Osteocyte (in vitro differentiated cells): ENCODE measurements around the gene MYH9. TPM values are rescaled to one million over a fixed set of nuclear protein-coding genes. Genes with fewer than 3 reads are reported as not detected.

Experiments used
- DNase-seq: peaks from one replicate; pipeline ENCODE4 v3.0.0; 2021; ENCODE audit warnings: mixed read lengths; ENCODE audit not compliant: unreplicated experiment; ENCODE audit errors: extremely low spot score
- H3K27ac Mint-ChIP-seq: one replicate; pipeline ENCODE4 v1.8.0; 2021; ENCODE audit warnings: mild to moderate bottlenecking, mixed read lengths; ENCODE audit not compliant: unreplicated experiment
- H3K27me3 Mint-ChIP-seq: one replicate; pipeline ENCODE4 v1.8.0; 2021; ENCODE audit warnings: mixed read lengths; ENCODE audit not compliant: unreplicated experiment
- H3K36me3 Mint-ChIP-seq: one replicate; pipeline ENCODE4 v1.8.0; 2021; ENCODE audit warnings: mixed read lengths; ENCODE audit not compliant: unreplicated experiment
- H3K4me1 Mint-ChIP-seq: one replicate; pipeline ENCODE4 v1.8.0; 2021; ENCODE audit warnings: mixed read lengths; ENCODE audit not compliant: unreplicated experiment
- H3K4me3 Mint-ChIP-seq: one replicate; pipeline ENCODE4 v1.8.0; 2021; ENCODE audit warnings: mild to moderate bottlenecking, moderate library complexity, mixed read lengths; ENCODE audit not compliant: unreplicated experiment
- H3K9me3 Mint-ChIP-seq: one replicate; pipeline ENCODE4 v1.8.0; 2021; ENCODE audit warnings: mixed read lengths; ENCODE audit not compliant: unreplicated experiment
- CTCF ChIP-seq: fragments of 200-600 bp; sonication (generic); IDR thresholded peaks from 2 replicates; pipeline ENCODE4 v1.5.0; 2021; ENCODE audit warnings: antibody characterized with exemption, mild to moderate bottlenecking, moderate library complexity
- total RNA-seq: library from RNA; stranded (reverse); gene quantifications from 2 replicates; pipeline ENCODE4 v1.2.1, GENCODE V29; 2021

MYH9 gene
- total RNA-seq, 1 donor from 2014 or later: 938 TPM

GRCh38 chr22:36243986-36244385 lies 143.8 kb downstream of the MYH9 start:
- Mint-ChIP-seq H3K27ac (no peak overlapping the region), H3K4me3 (no peak overlapping the region), H3K27me3 (peaks cover 6% of the 10 kb centered on the region), H3K4me1 (peaks cover 28% of the 10 kb centered on the region), H3K36me3 (no peaks in the 10 kb centered on the region), H3K9me3 (peaks cover 7% of the 10 kb centered on the region)
- no peak for TF ChIP-seq CTCF
- no peak for DNase-seq

GRCh38 chr22:36239401-36240171 lies 148.2 kb downstream of the MYH9 start, which contains the start of gene APOL2:
Gene APOL2 (minus strand): TSS chr22:36239527. CDS start chr22:36233162, 6,365 bp downstream.
- Mint-ChIP-seq H3K4me3 (peak within 1 kb of the TSS; percentile 92), H3K27me3 (peaks cover 6% of the 10 kb centered on the region), H3K27ac (peak within 1 kb of the TSS; percentile 99), H3K9me3 (peaks cover 14% of the 10 kb centered on the region), H3K36me3 (peaks cover 22% of the 10 kb centered on the region), H3K4me1 (peaks cover 64% of the 10 kb centered on the region)
- TF ChIP-seq CTCF: peak; percentile 72
- peak; percentile 96 for DNase-seq

GRCh38 chr22:36239150-36239400 lies 148.7 kb downstream of the MYH9 start:
- peak overlapping the region; percentile 99 for H3K27ac Mint-ChIP-seq
- H3K27me3 Mint-ChIP-seq: peaks cover 6% of the 10 kb centered on the region
- no peak for DNase-seq
- no peak for TF ChIP-seq CTCF
- peak overlapping the region; percentile 92 for H3K4me3 Mint-ChIP-seq
- peaks cover 64% of the 10 kb centered on the region for H3K4me1 Mint-ChIP-seq
- peaks cover 22% of the 10 kb centered on the region for H3K36me3 Mint-ChIP-seq
- H3K9me3 Mint-ChIP-seq: peaks cover 14% of the 10 kb centered on the region

- no peak for DNase-seq
- peaks cover 63% of the 10 kb centered on the region for H3K4me1 Mint-ChIP-seq
- peaks cover 14% of the 10 kb centered on the region for H3K9me3 Mint-ChIP-seq
These were observed 149.2 kb downstream of the MYH9 start for GRCh38 chr22:36238373-36239149.

More at GRCh38 chr22:36238373-36239149, 149.2 kb downstream of the MYH9 start:
- Mint-ChIP-seq H3K36me3 (peaks cover 26% of the 10 kb centered on the region), H3K27me3 (peaks cover 6% of the 10 kb centered on the region), H3K27ac (peak overlapping the region; percentile 99), H3K4me3 (peak overlapping the region; percentile 92)
- TF ChIP-seq CTCF: no peak
